Measurements from ENCODE around the gene RAB10.

DNA sequence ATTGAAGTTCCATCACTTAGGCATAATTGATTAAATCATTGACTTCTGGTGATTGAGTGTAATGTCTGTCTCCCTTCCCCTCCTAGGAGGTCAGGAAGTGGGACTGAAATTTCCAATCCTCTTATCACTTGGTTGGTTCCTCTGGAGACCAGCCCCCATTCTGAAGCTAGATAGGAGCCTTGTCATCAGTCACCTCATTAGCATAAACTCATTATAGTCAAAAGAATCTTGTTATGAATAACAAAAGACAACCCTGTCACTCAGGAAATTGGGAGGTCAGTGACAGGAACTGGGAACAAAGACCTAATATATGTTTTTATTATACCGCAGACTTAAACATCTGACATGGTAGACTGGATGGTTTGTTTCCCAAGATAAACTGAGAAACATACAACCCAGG lies 78.3 kb downstream of the RAB10 start:
- TF ChIP-seq, protein P1, sequence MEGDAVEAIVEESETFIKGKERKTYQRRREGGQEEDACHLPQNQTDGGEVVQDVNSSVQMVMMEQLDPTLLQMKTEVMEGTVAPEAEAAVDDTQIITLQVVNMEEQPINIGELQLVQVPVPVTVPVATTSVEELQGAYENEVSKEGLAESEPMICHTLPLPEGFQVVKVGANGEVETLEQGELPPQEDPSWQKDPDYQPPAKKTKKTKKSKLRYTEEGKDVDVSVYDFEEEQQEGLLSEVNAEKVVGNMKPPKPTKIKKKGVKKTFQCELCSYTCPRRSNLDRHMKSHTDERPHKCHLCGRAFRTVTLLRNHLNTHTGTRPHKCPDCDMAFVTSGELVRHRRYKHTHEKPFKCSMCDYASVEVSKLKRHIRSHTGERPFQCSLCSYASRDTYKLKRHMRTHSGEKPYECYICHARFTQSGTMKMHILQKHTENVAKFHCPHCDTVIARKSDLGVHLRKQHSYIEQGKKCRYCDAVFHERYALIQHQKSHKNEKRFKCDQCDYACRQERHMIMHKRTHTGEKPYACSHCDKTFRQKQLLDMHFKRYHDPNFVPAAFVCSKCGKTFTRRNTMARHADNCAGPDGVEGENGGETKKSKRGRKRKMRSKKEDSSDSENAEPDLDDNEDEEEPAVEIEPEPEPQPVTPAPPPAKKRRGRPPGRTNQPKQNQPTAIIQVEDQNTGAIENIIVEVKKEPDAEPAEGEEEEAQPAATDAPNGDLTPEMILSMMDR (conservative IDR thresholded peaks at IDR 0.05; ENCODE audit: low read depth, low read length): no peak
- no peak for TF ChIP-seq CHD1 (IDR thresholded peaks at IDR 0.05; ENCODE audit: low read depth, low read length)
- no peak for TF ChIP-seq SMC3 (IDR thresholded peaks at IDR 0.05; ENCODE audit: low read depth, low read length)
- TF ChIP-seq POLR2A (IDR thresholded peaks at IDR 0.05; ENCODE audit: low read depth, low read length): no peak
